HL-60 (cell line): Measurements from ENCODE around the gene TSHZ2.

ENCODE experiments used
- GABPA ChIP-seq: IDR thresholded peaks from 2 replicates; pipeline ENCODE4 v1.6.1; 2012; ENCODE audit warnings: low read depth
- POLR2AphosphoS5 ChIP-seq: IDR thresholded peaks from 2 replicates; pipeline ENCODE4 v1.6.1; 2012; ENCODE audit warnings: low read depth
- TF ChIP-seq, protein P1 (sequence below): IDR thresholded peaks from one replicate; pipeline ENCODE4 v1.5.1; 2011; ENCODE audit warnings: low read length, control low read depth, inconsistent platforms; ENCODE audit not compliant: insufficient read depth

DNA sequence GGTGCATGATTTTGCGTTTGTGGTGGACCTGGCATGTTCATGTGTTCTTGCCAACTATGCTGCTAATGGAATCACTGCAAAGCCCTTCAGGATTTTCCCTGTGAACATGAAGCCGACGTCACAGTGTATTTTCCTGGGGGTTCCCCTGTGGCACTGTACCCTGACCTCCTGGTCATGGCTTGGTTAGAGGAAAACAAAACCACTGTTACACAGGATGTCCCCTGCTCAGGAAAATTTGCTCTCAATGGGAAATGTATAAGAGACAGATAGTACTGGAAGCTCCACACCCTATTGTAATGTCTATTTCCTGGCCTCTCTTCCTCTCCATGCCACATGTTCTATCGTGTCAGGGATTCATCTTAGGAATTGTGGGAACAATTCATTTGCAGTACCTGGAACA is 19.7 kb downstream of the TSHZ2 start:
- no peak for TF ChIP-seq POLR2AphosphoS5
- TF ChIP-seq, protein P1, sequence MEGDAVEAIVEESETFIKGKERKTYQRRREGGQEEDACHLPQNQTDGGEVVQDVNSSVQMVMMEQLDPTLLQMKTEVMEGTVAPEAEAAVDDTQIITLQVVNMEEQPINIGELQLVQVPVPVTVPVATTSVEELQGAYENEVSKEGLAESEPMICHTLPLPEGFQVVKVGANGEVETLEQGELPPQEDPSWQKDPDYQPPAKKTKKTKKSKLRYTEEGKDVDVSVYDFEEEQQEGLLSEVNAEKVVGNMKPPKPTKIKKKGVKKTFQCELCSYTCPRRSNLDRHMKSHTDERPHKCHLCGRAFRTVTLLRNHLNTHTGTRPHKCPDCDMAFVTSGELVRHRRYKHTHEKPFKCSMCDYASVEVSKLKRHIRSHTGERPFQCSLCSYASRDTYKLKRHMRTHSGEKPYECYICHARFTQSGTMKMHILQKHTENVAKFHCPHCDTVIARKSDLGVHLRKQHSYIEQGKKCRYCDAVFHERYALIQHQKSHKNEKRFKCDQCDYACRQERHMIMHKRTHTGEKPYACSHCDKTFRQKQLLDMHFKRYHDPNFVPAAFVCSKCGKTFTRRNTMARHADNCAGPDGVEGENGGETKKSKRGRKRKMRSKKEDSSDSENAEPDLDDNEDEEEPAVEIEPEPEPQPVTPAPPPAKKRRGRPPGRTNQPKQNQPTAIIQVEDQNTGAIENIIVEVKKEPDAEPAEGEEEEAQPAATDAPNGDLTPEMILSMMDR: no peak
- no peak for TF ChIP-seq GABPA
